Panc1 (cell line): Measurements from ENCODE around the gene AMBRA1. TPM values are rescaled to one million over a fixed set of nuclear protein-coding genes. Genes with fewer than 3 reads are reported as not detected.

Source experiments
- ATAC-seq: fragments of 200-7000 bp; cut with Tn5 transposase; 2 replicates; pipeline ENCODE4 v1.9.1; 2020; ENCODE audit warnings: mild to moderate bottlenecking, moderate library complexity
- BruUV-seq: library from RNA; stranded (reverse); fragments of 400-500 nt; replicated peaks from 2 replicates; lab custom pipeline; 2021; lab: Mats Ljungman, UMichigan
- CTCF ChIA-PET: fragments of 300-600 bp; sonication (Branson Sonifier 250); formaldehyde crosslinking; loops from one replicate; lab custom pipeline; 2022; ENCODE audit warnings: antibody characterized with exemption; lab: Charles Lee
- POLR2A ChIA-PET: fragments of 300-600 bp; sonication (Branson Sonifier 250); formaldehyde crosslinking; loops from one replicate; lab custom pipeline; 2022; ENCODE audit warnings: antibody characterized with exemption; lab: Charles Lee
- DNase-seq: peaks from one replicate; pipeline ENCODE4 v3.0.0-alpha.2; 2010; ENCODE audit warnings: low read depth, low spot score
- H3K27ac ChIP-seq: 2 replicates; pipeline ENCODE4 v1.5.1; 2011; ENCODE audit warnings: mild to moderate bottlenecking, low read length, inconsistent platforms
- H3K27me3 ChIP-seq: fragments of 200-500 bp; sonication (Bioruptor generic); 2 replicates; pipeline ENCODE4 v1.6.0; 2014; ENCODE audit warnings: low read length, inconsistent platforms; ENCODE audit not compliant: control insufficient read depth, insufficient read depth
- H3K36me3 ChIP-seq: fragments of 200-500 bp; sonication (Bioruptor generic); 2 replicates; pipeline ENCODE4 v1.5.1; 2014; ENCODE audit warnings: inconsistent platforms, mild to moderate bottlenecking, low read length, moderate library complexity; ENCODE audit not compliant: control insufficient read depth, insufficient read depth
- H3K4me1 ChIP-seq: 2 replicates; pipeline ENCODE4 v1.5.1; 2011; ENCODE audit warnings: inconsistent platforms, mild to moderate bottlenecking, low read length, moderate library complexity; ENCODE audit not compliant: control insufficient read depth, insufficient read depth
- H3K4me3 ChIP-seq, 2 experiments: 2 replicates each; pipeline ENCODE4 v1.5.1; 2011 to 2012; ENCODE audit warnings: low read depth in 2 of 2, low read length in 2 of 2, mild to moderate bottlenecking in 2 of 2, inconsistent platforms in 1 of 2, moderate library complexity in 1 of 2
- H3K9me3 ChIP-seq: fragments of 200-500 bp; sonication (Bioruptor generic); 2 replicates; pipeline ENCODE4 v1.5.1; 2014; ENCODE audit warnings: low read depth, mild to moderate bottlenecking, inconsistent platforms, low read length, moderate library complexity; ENCODE audit not compliant: control insufficient read depth, insufficient read depth
- CTCF ChIP-seq: fragments of 450-650 bp; IDR thresholded peaks from 2 replicates; pipeline ENCODE4 v1.5.1; 2017; ENCODE audit warnings: mild to moderate bottlenecking
- POLR2AphosphoS5 ChIP-seq: IDR thresholded peaks from 2 replicates; pipeline ENCODE4 v1.6.1; 2012; ENCODE audit warnings: mild to moderate bottlenecking, low read depth, low read length, moderate library complexity
- SIN3A ChIP-seq: IDR thresholded peaks from 2 replicates; pipeline ENCODE4 v1.6.1; 2012; ENCODE audit warnings: low read depth, mild to moderate bottlenecking, low read length, moderate library complexity, borderline replicate concordance; ENCODE audit not compliant: insufficient read depth
- TCF7L2 ChIP-seq: IDR thresholded peaks from 2 replicates; pipeline ENCODE4 v1.6.1; 2011; ENCODE audit warnings: mild to moderate bottlenecking, low read depth, low read length, inconsistent platforms
- in situ Hi-C: cut with HindIII; loops from 2 replicates; pipeline ENCODE4 v1.10.0; 2016; ENCODE audit warnings: low sequenced_read_pairs, low pct_unique_long_range_greater_than_20kb
- intact Hi-C: fragments of 100-400 bp; cut with micrococcal nuclease; formaldehyde crosslinking; loops from one replicate; pipeline ENCODE4 v1.10.0; 2022; ENCODE audit not compliant: unreplicated experiment
- total RNA-seq: library from RNA; stranded (reverse); gene quantifications from one replicate; pipeline ENCODE4 v1.2.1, GENCODE V29; 2021; ENCODE audit not compliant: unreplicated experiment
- TF ChIP-seq, protein P1 (sequence below), 2 experiments: IDR thresholded peaks; 2 replicates each; pipeline ENCODE4 v1.6.1; 2011 to 2012; ENCODE audit warnings: low read depth in 2 of 2, control low read depth in 1 of 2, low read length in 1 of 2, mild to moderate bottlenecking in 1 of 2, moderate library complexity in 1 of 2; ENCODE audit not compliant: insufficient read depth in 1 of 2

The AMBRA1 gene
- total RNA-seq, 1 experiment from 2014 or later, result 40.0 TPM

- in situ Hi-C loops, result no loop called here
- ChIA-PET CTCF (no interaction called here), POLR2A (interaction anchor here (0.6 kb wide), 1 partner anchor 136 kb away, joined by 3 read pairs; the partner anchor contains the start of gene ARHGAP1)
- intact Hi-C loops, result no loop called here
- Histone ChIP-seq H3K36me3 (no peaks in the 10 kb centered on the region), H3K9me3 (no peaks in the 10 kb centered on the region), H3K4me1 (peaks cover 28% of the 10 kb centered on the region), H3K4me3 (no peak overlapping the region), H3K27ac (peak overlapping the region; percentile 62), H3K27me3 (no peaks in the 10 kb centered on the region)
- BruUV-seq, result no TSS peak
- TF ChIP-seq POLR2AphosphoS5, result no peak
- TF ChIP-seq, protein P1, sequence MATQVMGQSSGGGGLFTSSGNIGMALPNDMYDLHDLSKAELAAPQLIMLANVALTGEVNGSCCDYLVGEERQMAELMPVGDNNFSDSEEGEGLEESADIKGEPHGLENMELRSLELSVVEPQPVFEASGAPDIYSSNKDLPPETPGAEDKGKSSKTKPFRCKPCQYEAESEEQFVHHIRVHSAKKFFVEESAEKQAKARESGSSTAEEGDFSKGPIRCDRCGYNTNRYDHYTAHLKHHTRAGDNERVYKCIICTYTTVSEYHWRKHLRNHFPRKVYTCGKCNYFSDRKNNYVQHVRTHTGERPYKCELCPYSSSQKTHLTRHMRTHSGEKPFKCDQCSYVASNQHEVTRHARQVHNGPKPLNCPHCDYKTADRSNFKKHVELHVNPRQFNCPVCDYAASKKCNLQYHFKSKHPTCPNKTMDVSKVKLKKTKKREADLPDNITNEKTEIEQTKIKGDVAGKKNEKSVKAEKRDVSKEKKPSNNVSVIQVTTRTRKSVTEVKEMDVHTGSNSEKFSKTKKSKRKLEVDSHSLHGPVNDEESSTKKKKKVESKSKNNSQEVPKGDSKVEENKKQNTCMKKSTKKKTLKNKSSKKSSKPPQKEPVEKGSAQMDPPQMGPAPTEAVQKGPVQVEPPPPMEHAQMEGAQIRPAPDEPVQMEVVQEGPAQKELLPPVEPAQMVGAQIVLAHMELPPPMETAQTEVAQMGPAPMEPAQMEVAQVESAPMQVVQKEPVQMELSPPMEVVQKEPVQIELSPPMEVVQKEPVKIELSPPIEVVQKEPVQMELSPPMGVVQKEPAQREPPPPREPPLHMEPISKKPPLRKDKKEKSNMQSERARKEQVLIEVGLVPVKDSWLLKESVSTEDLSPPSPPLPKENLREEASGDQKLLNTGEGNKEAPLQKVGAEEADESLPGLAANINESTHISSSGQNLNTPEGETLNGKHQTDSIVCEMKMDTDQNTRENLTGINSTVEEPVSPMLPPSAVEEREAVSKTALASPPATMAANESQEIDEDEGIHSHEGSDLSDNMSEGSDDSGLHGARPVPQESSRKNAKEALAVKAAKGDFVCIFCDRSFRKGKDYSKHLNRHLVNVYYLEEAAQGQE (IDR thresholded peaks at IDR 0.05; ENCODE audit: insufficient read depth in 1 of 2, low read depth in 2 of 2, low read length in 1 of 2), result no peak
- TF ChIP-seq SIN3A, result no peak
- DNase-seq (peak; percentile 52), ATAC-seq (no peak)
These were observed 29.4 kb downstream of the AMBRA1 start for GRCh38 chr11:46564459-46564858.

- Histone ChIP-seq H3K4me3 (no peak overlapping the region), H3K36me3 (no peaks in the 10 kb centered on the region), H3K27ac (peak overlapping the region; percentile 96; the same call in 1 of the 2 replicates), H3K9me3 (no peaks in the 10 kb centered on the region), H3K4me1 (peaks cover 45% of the 10 kb centered on the region), H3K27me3 (no peaks in the 10 kb centered on the region)
- TF ChIP-seq CTCF (no peak), TCF7L2 (no peak), POLR2AphosphoS5 (no peak), SIN3A (no peak)
- TF ChIP-seq, protein P1 (IDR thresholded peaks at IDR 0.05; ENCODE audit: insufficient read depth in 1 of 2, low read depth in 2 of 2, low read length in 1 of 2), result no peak
- BruUV-seq, result no TSS peak
- ATAC-seq (no peak), DNase-seq (no peak)
- intact Hi-C loops, result no loop called here
- POLR2A ChIA-PET, result no interaction called here
- CTCF ChIA-PET, result interaction anchor here (1.0 kb wide), 1 partner anchor 25 kb away, joined by 3 read pairs; no protein-coding TSS in a partner anchor
- in situ Hi-C loops, result no loop called here
These were observed 31.3 kb downstream of the AMBRA1 start for GRCh38 chr11:46562527-46562926.
